NCI-H1417 (cell line): ENCODE results near the gene SLC22A1.
A peak's percentile ranks its signal among the peaks of the same experiment; 100 is the strongest.
"Not testable (repeated sequence)": the region's sequence is repeated elsewhere in the genome, so short reads cannot be mapped to it uniquely, and the experiment has no call there.

Experiments
- DNase-seq, 3 experiments: peaks; one replicate each; lab custom pipeline; 2025; lab: John Stamatoyannopoulos, UW

SLC22A1 gene

GRCh38 chr6:160121558-160121957, at the start of gene SLC22A1:
Gene SLC22A1, plus strand, starts transcription at chr6:160121815. Its CDS starts 121 bp downstream, at chr6:160121936.
- no peak for DNase-seq

- no peak for DNase-seq
These were observed 48.3 kb upstream of the SLC22A1 start for GRCh38 chr6:160073272-160073671.

- no peak for DNase-seq
These were observed 45.6 kb upstream of the SLC22A1 start for GRCh38 chr6:160076009-160076408.

- DNase-seq: no peak
These were observed 44.6 kb upstream of the SLC22A1 start for GRCh38 chr6:160077024-160077423.

GRCh38 chr6:160077526-160077925, 44.1 kb upstream of the SLC22A1 start:
- no peak for DNase-seq

GRCh38 chr6:160078883-160079685, 42.5 kb upstream of the SLC22A1 start:
- no peak for DNase-seq

- DNase-seq: no peak
These were observed 42.0 kb upstream of the SLC22A1 start for GRCh38 chr6:160079686-160080043.

GRCh38 chr6:160080097-160080496, 41.5 kb upstream of the SLC22A1 start:
- no peak for DNase-seq

- DNase-seq: no peak
These were observed 40.2 kb upstream of the SLC22A1 start for GRCh38 chr6:160081398-160081797.

GRCh38 chr6:160082627-160083026, 39.0 kb upstream of the SLC22A1 start:
- no peak for DNase-seq

GRCh38 chr6:160084198-160084776, 37.3 kb upstream of the SLC22A1 start:
- no peak for DNase-seq

- DNase-seq: no peak
These were observed 36.4 kb upstream of the SLC22A1 start for GRCh38 chr6:160085226-160085625.

GRCh38 chr6:160085713-160086505, 35.7 kb upstream of the SLC22A1 start:
- no peak for DNase-seq

GRCh38 chr6:160086754-160087153, 34.9 kb upstream of the SLC22A1 start:
- DNase-seq: no peak

- peak in 2 of 3 experiments; percentile 11 to 44 for DNase-seq
These were observed 33.4 kb upstream of the SLC22A1 start for GRCh38 chr6:160088069-160088783.

- no peak for DNase-seq
These were observed 32.7 kb upstream of the SLC22A1 start for GRCh38 chr6:160088784-160089533.

GRCh38 chr6:160089534-160089897, 32.1 kb upstream of the SLC22A1 start:
- no peak for DNase-seq

GRCh38 chr6:160090442-160091239, 31.0 kb upstream of the SLC22A1 start:
- DNase-seq: not testable (repeated sequence)

- not testable (repeated sequence) for DNase-seq
These were observed 29.4 kb upstream of the SLC22A1 start for GRCh38 chr6:160092176-160092575.

- DNase-seq: no peak
These were observed 29.0 kb upstream of the SLC22A1 start for GRCh38 chr6:160092602-160093001.

GRCh38 chr6:160093061-160093460, 28.6 kb upstream of the SLC22A1 start:
- no peak for DNase-seq
